Measurements from ENCODE around the gene CSE1L.

- TF ChIP-seq CTCF (IDR thresholded peaks at IDR 0.05; ENCODE audit: poor library complexity) (no peak), EZH2 (IDR thresholded peaks at IDR 0.05; ENCODE audit: borderline replicate concordance) (no peak)
Measured at GRCh38 chr20:49103647-49104364, 57.7 kb downstream of the CSE1L start.
